Esophagus squamous epithelium (tissue), 5 donors: ENCODE data around the gene FRMD4A. TPM values are rescaled to one million over a fixed set of nuclear protein-coding genes. Genes with fewer than 3 reads are reported as not detected.
"Not testable (repeated sequence)": the region's sequence is repeated elsewhere in the genome, so short reads cannot be mapped to it uniquely, and the experiment has no call there.

ENCODE experiments used
- DNase-seq: peaks from one replicate; lab custom pipeline; 2025; lab: John Stamatoyannopoulos, UW
- H3K27ac ChIP-seq, 4 donors: fragments of 200-600 bp; sonication (generic); one replicate each; pipeline ENCODE4 v1.5.1; 2016 to 2019; ENCODE audit warnings: mild to moderate bottlenecking in 1 of 4
- H3K27me3 ChIP-seq, 4 donors: fragments of 200-600 bp; sonication (generic); 1 replicate in 3 of 4; 2 replicates in 1 of 4; pipeline versions ENCODE4 v1.5.1 to v1.6.0; 2017 to 2021; ENCODE audit warnings: antibody characterized with exemption in 1 of 4
- H3K36me3 ChIP-seq, 3 donors: fragments of 200-600 bp; sonication (generic); one replicate each; pipeline ENCODE4 v1.5.1; 2016 to 2019
- H3K4me1 ChIP-seq, 3 donors: fragments of 200-600 bp; sonication (generic); one replicate each; pipeline ENCODE4 v1.5.1; 2017 to 2019
- H3K4me3 ChIP-seq, 4 donors: fragments of 200-600 bp; sonication (generic); 1 replicate in 3 of 4; 2 replicates in 1 of 4; pipeline ENCODE4 v1.5.1; 2016 to 2019; ENCODE audit warnings: mild to moderate bottlenecking in 2 of 4, moderate library complexity in 1 of 4
- H3K9me3 ChIP-seq, 3 donors: fragments of 200-600 bp; sonication (generic); one replicate each; pipeline ENCODE4 v1.5.1; 2016 to 2019
- CTCF ChIP-seq, 6 experiments: fragments of 450-650 bp in 4 of 6; fragments of 200-600 bp in 2 of 6; sonication (generic) in 2 of 6; IDR thresholded peaks; one replicate each; pipeline ENCODE4 v1.5.1; 2016 to 2019; ENCODE audit warnings: antibody characterized with exemption in 6 of 6, mild to moderate bottlenecking in 4 of 6, moderate library complexity in 4 of 6
- POLR2A ChIP-seq, 4 donors: fragments of 450-650 bp; IDR thresholded peaks; one replicate each; pipeline ENCODE4 v1.6.1; 2017; ENCODE audit warnings: antibody characterized with exemption in 4 of 4, mild to moderate bottlenecking in 4 of 4, moderate library complexity in 3 of 4
- WGBS, 2 donors: methylation state at CpG; one replicate each; pipeline ENCODE4 v1.1.5; 2018; 5-methylcytosine and 5-hydroxymethylcytosine counted together
- intact Hi-C: fragments of 100-400 bp; cut with DNase I; formaldehyde crosslinking; loops from one replicate; pipeline ENCODE4 v1.15.0; 2022
- total RNA-seq, 4 donors: library from RNA; depleted of rRNA; stranded (reverse); fragments of >200 nt; gene quantifications; one replicate each; pipeline ENCODE4 v1.1.0, GENCODE V29; 2016
- donor health status: DM: yes; HTN: yes; CAD: no.

The FRMD4A gene
- total RNA-seq, 4 donors from 2014 or later, result 7.3 to 15.3 (median 8.6) TPM

GRCh38 chr10:13904064-13904463 lies 426.7 kb downstream of the FRMD4A start:
- no peak for DNase-seq
- Histone ChIP-seq H3K27ac (no peak overlapping the region), H3K4me3 (no peak overlapping the region), H3K4me1 (no peaks in the 10 kb centered on the region), H3K36me3 (no peaks in the 10 kb centered on the region), H3K9me3 (no peaks in the 10 kb centered on the region), H3K27me3 (no peaks in the 10 kb centered on the region)
- 74 to 82% methylated on average over 16 of the region's 16 CpGs for WGBS, 2 donors
- TF ChIP-seq CTCF (IDR thresholded peaks at IDR 0.05) (no peak), POLR2A (IDR thresholded peaks at IDR 0.05) (no peak)
- intact Hi-C loops, result no loop called here

GRCh38 chr10:13902868-13903587 lies 427.7 kb downstream of the FRMD4A start:
- no peak overlapping the region for H3K4me3 ChIP-seq
- H3K4me1 ChIP-seq, result no peaks in the 10 kb centered on the region
- no peaks in the 10 kb centered on the region for H3K36me3 ChIP-seq
- no peak overlapping the region for H3K27ac ChIP-seq
- H3K27me3 ChIP-seq, result no peaks in the 10 kb centered on the region
- 66 to 74% methylated on average over 6 of the region's 6 CpGs for WGBS, 2 donors
- no peak for TF ChIP-seq CTCF (IDR thresholded peaks at IDR 0.05)
- no peak for TF ChIP-seq POLR2A (IDR thresholded peaks at IDR 0.05)
- intact Hi-C loops, result no loop called here
- no peaks in the 10 kb centered on the region for H3K9me3 ChIP-seq
- DNase-seq, result no peak

GRCh38 chr10:13899941-13900340 lies 430.8 kb downstream of the FRMD4A start:
- WGBS, 2 donors, result 90 to 97% methylated on average over 3 of the region's 3 CpGs
- Histone ChIP-seq H3K4me1 (no peaks in the 10 kb centered on the region), H3K4me3 (no peak overlapping the region), H3K27ac (no peak overlapping the region), H3K9me3 (no peaks in the 10 kb centered on the region), H3K36me3 (no peaks in the 10 kb centered on the region), H3K27me3 (no peaks in the 10 kb centered on the region)
- no peak for DNase-seq
- TF ChIP-seq POLR2A (IDR thresholded peaks at IDR 0.05) (no peak), CTCF (IDR thresholded peaks at IDR 0.05) (no peak)
- intact Hi-C loops, result no loop called here

- H3K9me3 ChIP-seq, intact Hi-C loops, DNase-seq, H3K4me3 ChIP-seq, H3K27ac ChIP-seq, H3K36me3 ChIP-seq: not testable (repeated sequence)
- H3K4me1 ChIP-seq, result peaks cover 5 to 13% (median 7%) of the 10 kb centered on the region in 3 donors
- H3K27me3 ChIP-seq, result peaks cover 0 to 29% (median 1%) of the 10 kb centered on the region in 4 donors
- 80 to 89% methylated on average over 1 of the region's 1 CpG for WGBS, 2 donors
These were observed 434.6 kb downstream of the FRMD4A start for GRCh38 chr10:13896146-13896545.

- intact Hi-C loops, result no loop called here
These were observed 436.2 kb downstream of the FRMD4A start for GRCh38 chr10:13894412-13895093.

More at GRCh38 chr10:13894412-13895093, 436.2 kb downstream of the FRMD4A start:
- H3K36me3 ChIP-seq, result no peaks in the 10 kb centered on the region
- no peak for DNase-seq
- H3K9me3 ChIP-seq, result no peaks in the 10 kb centered on the region
- peaks cover 5 to 28% (median 7%) of the 10 kb centered on the region in 3 donors for H3K4me1 ChIP-seq
- no peak overlapping the region for H3K4me3 ChIP-seq
- TF ChIP-seq POLR2A (IDR thresholded peaks at IDR 0.05) (no peak), CTCF (IDR thresholded peaks at IDR 0.05) (no peak)
- WGBS, 2 donors, result 73 to 74% methylated on average over 9 of the region's 9 CpGs
- H3K27ac ChIP-seq, result no peak overlapping the region
- peaks cover 0 to 45% (median 1%) of the 10 kb centered on the region in 4 donors for H3K27me3 ChIP-seq
